GM12872 (cell line): ENCODE measurements around the gene TMEM222.

ENCODE experiments used
- CTCF ChIP-seq: IDR thresholded peaks from 3 replicates; pipeline ENCODE4 v1.5.1; 2011; ENCODE audit warnings: low read depth, mild to moderate bottlenecking, low read length, moderate library complexity; ENCODE audit not compliant: insufficient read depth

TMEM222 gene

DNA sequence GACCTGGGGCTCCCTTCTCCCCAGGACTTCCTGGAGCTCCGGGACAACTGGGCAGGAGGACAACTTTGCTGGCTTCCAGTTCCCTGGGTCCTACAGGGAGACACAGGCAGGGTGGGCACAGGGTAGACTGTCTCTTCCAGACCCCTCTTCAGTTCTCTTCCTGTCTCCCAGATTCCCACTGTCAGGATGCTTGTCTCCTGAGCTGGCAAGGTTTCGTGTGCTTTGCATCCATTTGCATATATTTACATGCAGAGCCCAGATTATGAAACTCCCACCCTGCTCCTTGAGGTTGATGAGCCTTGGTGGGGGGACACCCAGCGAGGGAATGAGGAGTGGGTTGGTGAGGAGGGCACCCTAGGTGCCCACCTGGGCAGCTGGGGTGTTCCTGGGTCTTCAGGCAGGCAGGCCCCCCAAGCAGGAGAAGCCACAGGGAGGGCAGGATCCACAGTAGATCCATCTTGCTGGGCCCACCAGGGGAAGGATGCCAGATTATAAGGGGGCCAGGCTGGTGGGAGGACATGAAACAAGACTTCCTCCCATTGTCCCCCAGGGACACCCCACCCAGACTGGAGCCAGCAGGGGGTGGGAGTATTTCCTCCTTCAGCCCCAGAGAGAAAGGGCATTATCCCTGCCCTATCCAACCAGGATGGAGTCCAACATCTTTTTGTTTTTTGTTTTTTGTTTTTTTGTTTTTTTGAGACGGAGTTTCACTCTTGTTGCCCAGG lies 52.6 kb downstream of the TMEM222 start, which contains the start of gene FCN3:
FCN3 (minus strand) TSS at position 463 of the 725 bp plus-strand sequence; CDS start at position 457, 6 bp downstream.
- no peak for TF ChIP-seq CTCF

- TF ChIP-seq CTCF: no peak
Observed at GRCh38 chr1:27377760-27378495, 56.0 kb downstream of the TMEM222 start.

- TF ChIP-seq CTCF: no peak
Observed at GRCh38 chr1:27379564-27380122, 57.7 kb downstream of the TMEM222 start.

DNA sequence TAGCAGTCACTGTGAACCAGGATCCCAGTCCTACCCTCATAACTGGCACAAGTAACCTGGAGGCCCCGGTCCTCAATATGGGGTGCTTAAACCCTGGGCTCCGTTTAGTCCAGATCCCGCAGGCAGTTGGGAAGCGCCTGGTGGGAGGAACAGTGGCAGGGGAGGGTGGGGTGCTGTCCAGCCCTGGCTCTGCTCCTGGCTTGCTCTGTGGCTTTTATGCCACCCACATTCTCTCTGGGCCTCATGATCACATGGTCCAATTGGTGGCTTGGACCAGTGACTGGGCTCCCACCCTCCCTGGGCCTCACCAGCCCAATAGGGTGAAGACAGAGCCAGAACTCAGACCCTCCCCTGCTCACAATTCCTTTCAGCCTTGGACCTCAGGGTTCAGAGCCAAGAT lies 58.3 kb downstream of the TMEM222 start:
- TF ChIP-seq CTCF: no peak

GRCh38 chr1:27380766-27381733 lies 59.1 kb downstream of the TMEM222 start:
- TF ChIP-seq CTCF: no peak

GRCh38 chr1:27381969-27382762 lies 60.2 kb downstream of the TMEM222 start:
- TF ChIP-seq CTCF: no peak
